SK-N-SH (cell line): Measurements from ENCODE around the gene BBS9. TPM values are rescaled to one million over a fixed set of nuclear protein-coding genes. Genes with fewer than 3 reads are reported as not detected.

Experiments used
- CTCF ChIA-PET: fragments of 300-600, 350-600 bp; formaldehyde crosslinking; extraction: SDS; loops from one replicate; lab custom pipeline; 2021; lab: Yijun Ruan, JAX
- POLR2A ChIA-PET: fragments of 350-600 bp; sonication (Branson Sonifier 250); formaldehyde crosslinking; extraction: SDS; loops from one replicate; lab custom pipeline; 2020; ENCODE audit warnings: antibody characterized with exemption, inconsistent platforms; lab: Yijun Ruan, JAX
- DNase-seq: peaks from one replicate; pipeline ENCODE4 v3.0.0; 2012
- H2AFZ ChIP-seq: fragments of 200-600 bp; sonication (generic); 2 replicates; pipeline ENCODE4 v1.8.1; 2016; ENCODE audit warnings: antibody characterized with exemption, mild to moderate bottlenecking, low read depth
- H3F3A ChIP-seq: fragments of 200-600 bp; sonication (generic); replicated peaks from 2 replicates; pipeline ENCODE3; 2016; ENCODE audit warnings: antibody characterized with exemption, mild to moderate bottlenecking; ENCODE audit not compliant: insufficient read depth
- H3K27ac ChIP-seq, 2 experiments: fragments of 200-500 bp in 1 of 2; fragments of 200-600 bp in 1 of 2; sonication (Bioruptor generic) in 1 of 2; sonication (generic), shearing (Covaris generic) in 1 of 2; 2 replicates each; pipeline versions ENCODE4 v1.5.1 to v1.6.1; 2014 to 2016; ENCODE audit warnings: low read depth in 2 of 2, inconsistent platforms in 1 of 2, low read length in 1 of 2, mild to moderate bottlenecking in 1 of 2, mixed read lengths in 1 of 2
- H3K27me3 ChIP-seq: fragments of 200-600 bp; sonication (generic), shearing (Covaris generic); 2 replicates; pipeline ENCODE4 v1.6.1; 2016; ENCODE audit warnings: mixed run types; ENCODE audit not compliant: insufficient read depth
- H3K36me3 ChIP-seq, 2 experiments: fragments of 200-500 bp in 1 of 2; fragments of 200-600 bp in 1 of 2; sonication (Bioruptor generic) in 1 of 2; sonication (generic) in 1 of 2; replicated peaks in 1 of 2; 2 replicates each; pipeline versions ENCODE3 to v1.5.1; 2014 to 2016; ENCODE audit warnings: low read length in 1 of 2, mild to moderate bottlenecking in 1 of 2; ENCODE audit not compliant: insufficient read depth in 2 of 2, control insufficient read depth in 1 of 2
- H3K4me1 ChIP-seq, 2 experiments: fragments of 200-500 bp in 1 of 2; fragments of 200-600 bp in 1 of 2; sonication (Bioruptor generic) in 1 of 2; sonication (generic), shearing (Covaris generic) in 1 of 2; 2 replicates each; pipeline versions ENCODE4 v1.5.1 to v1.6.1; 2014 to 2016; ENCODE audit warnings: low read depth in 1 of 2, low read length in 1 of 2, mixed run types in 1 of 2; ENCODE audit not compliant: insufficient read depth in 2 of 2, control insufficient read depth in 1 of 2
- H3K4me2 ChIP-seq: fragments of 200-600 bp; sonication (generic), shearing (Covaris generic); 2 replicates; pipeline ENCODE4 v1.6.1; 2017; ENCODE audit warnings: mixed run types
- H3K4me3 ChIP-seq, 2 experiments: fragments of 200-500 bp in 1 of 2; fragments of 200-600 bp in 1 of 2; sonication (Bioruptor generic) in 1 of 2; sonication (generic), shearing (Covaris generic) in 1 of 2; 2 replicates each; pipeline versions ENCODE4 v1.5.1 to v1.8.1; 2014 to 2016; ENCODE audit warnings: low read depth in 2 of 2, inconsistent platforms in 1 of 2, low read length in 1 of 2, mild to moderate bottlenecking in 1 of 2, mixed read lengths in 1 of 2, moderate library complexity in 1 of 2
- H3K79me2 ChIP-seq: fragments of 200-600 bp; sonication (generic); 2 replicates; pipeline ENCODE4 v1.8.1; 2017; ENCODE audit warnings: mild to moderate bottlenecking; ENCODE audit not compliant: insufficient read depth
- H3K9ac ChIP-seq: fragments of 200-600 bp; sonication (generic); 2 replicates; pipeline ENCODE4 v1.6.1; 2017; ENCODE audit warnings: mixed run types
- H3K9me2 ChIP-seq: fragments of 200-600 bp; sonication (generic); 2 replicates; pipeline ENCODE4 v1.6.1; 2017; ENCODE audit warnings: mixed run types
- H3K9me3 ChIP-seq: fragments of 200-600 bp; sonication (generic); 2 replicates; pipeline ENCODE4 v1.6.1; 2017; ENCODE audit warnings: mixed run types, mild to moderate bottlenecking, moderate library complexity
- H4K20me1 ChIP-seq: fragments of 200-600 bp; sonication (generic); 2 replicates; pipeline ENCODE4 v1.6.1; 2017; ENCODE audit warnings: mild to moderate bottlenecking, mixed run types; ENCODE audit not compliant: insufficient read depth
- CHD2 ChIP-seq: fragments of 150-350 bp; IDR thresholded peaks from 2 replicates; pipeline ENCODE4 v1.6.1; 2018; ENCODE audit warnings: low read length; ENCODE audit not compliant: partially characterized antibody
- EZH2phosphoT487 ChIP-seq: fragments of 200-600 bp; sonication (generic); IDR thresholded peaks from 2 replicates; pipeline ENCODE4 v1.6.1; 2017; ENCODE audit warnings: low read depth, mixed run types, mild to moderate bottlenecking, antibody characterized with exemption, moderate library complexity, borderline replicate concordance
- FOXJ3 ChIP-seq: sonication (generic); formaldehyde crosslinking; IDR thresholded peaks from 2 replicates; pipeline ENCODE4 v1.5.1; 2020; ENCODE audit warnings: mild to moderate bottlenecking, missing genetic modification reagents
- FOXM1 ChIP-seq: IDR thresholded peaks from 2 replicates; pipeline ENCODE4 v1.4.0; 2012; ENCODE audit warnings: low read depth, mild to moderate bottlenecking
- GABPA ChIP-seq: IDR thresholded peaks from 2 replicates; pipeline ENCODE4 v1.4.0; 2012; ENCODE audit warnings: low read depth, mild to moderate bottlenecking
- GATA2 ChIP-seq: sonication (generic); formaldehyde crosslinking; IDR thresholded peaks from 2 replicates; pipeline ENCODE4 v1.5.0; 2020; ENCODE audit warnings: mild to moderate bottlenecking, missing genetic modification reagents
- JUND ChIP-seq: IDR thresholded peaks from 2 replicates; pipeline ENCODE4 v1.4.0; 2012
- MXI1 ChIP-seq: IDR thresholded peaks from 2 replicates; pipeline ENCODE4 v1.6.1; 2012; ENCODE audit warnings: mild to moderate bottlenecking, low read depth, low read length, improper control_type of control experiment
- POLR2AphosphoS5 ChIP-seq: IDR thresholded peaks from 2 replicates; pipeline ENCODE4 v1.6.1; 2012; ENCODE audit warnings: low read depth, low read length
- RCOR1 ChIP-seq: fragments of 150-350 bp; IDR thresholded peaks from 2 replicates; pipeline ENCODE4 v1.6.1; 2017; ENCODE audit warnings: antibody characterized with exemption, low read length
- RFX5 ChIP-seq: IDR thresholded peaks from 2 replicates; pipeline ENCODE4 v1.6.1; 2012; ENCODE audit warnings: mild to moderate bottlenecking, improper control_type of control experiment, low read length
- RXRA ChIP-seq: IDR thresholded peaks from 2 replicates; pipeline ENCODE4 v1.4.0; 2012; ENCODE audit warnings: low read depth, mild to moderate bottlenecking, borderline replicate concordance
- SIN3A ChIP-seq: IDR thresholded peaks from 2 replicates; pipeline ENCODE4 v1.6.1; 2012; ENCODE audit warnings: low read depth, mild to moderate bottlenecking, low read length, moderate library complexity, borderline replicate concordance
- SMC3 ChIP-seq: IDR thresholded peaks from 2 replicates; pipeline ENCODE4 v1.6.1; 2012; ENCODE audit warnings: low read depth, low read length, improper control_type of control experiment
- TAF1 ChIP-seq: IDR thresholded peaks from 2 replicates; pipeline ENCODE4 v1.6.1; 2012; ENCODE audit warnings: low read depth, mild to moderate bottlenecking, low read length, moderate library complexity, borderline replicate concordance
- TCF12 ChIP-seq: IDR thresholded peaks from 2 replicates; pipeline ENCODE4 v1.4.0; 2012
- USF2 ChIP-seq: fragments of 150-350 bp; IDR thresholded peaks from 2 replicates; pipeline ENCODE4 v1.6.1; 2017; ENCODE audit warnings: antibody characterized with exemption, low read length, low read depth, borderline replicate concordance
- YY1 ChIP-seq: IDR thresholded peaks from 2 replicates; pipeline ENCODE4 v1.4.0; 2012; ENCODE audit warnings: low read depth, mild to moderate bottlenecking
- ZBTB33 ChIP-seq: IDR thresholded peaks from 2 replicates; pipeline ENCODE4 v1.4.0; 2012; ENCODE audit warnings: low read depth, borderline replicate concordance
- WGBS: methylation state at CpG from one replicate; pipeline ENCODE4 v1.1.6; 2017; ENCODE audit warnings: low lambda C conversion rate; 5-methylcytosine and 5-hydroxymethylcytosine counted together
- polyA plus RNA-seq, 3 experiments: library from polyadenylated mRNA; depleted of rRNA; stranded (reverse); fragments of >200 nt; gene quantifications; 2 replicates each; pipeline ENCODE4 v1.2.3, GENCODE V29; 2012

The BBS9 gene
- polyA plus RNA-seq, 1 of the 3 experiments (the other 2 are of a cell fraction): 7.5 TPM

GRCh38 chr7:33336820-33337219 is 207.5 kb downstream of the BBS9 start:
- no peak for DNase-seq

GRCh38 chr7:33339074-33339790 is 209.9 kb downstream of the BBS9 start:
- H3F3A ChIP-seq: no peaks in the 10 kb centered on the region
- no peaks in the 10 kb centered on the region for H3K9me2 ChIP-seq
- POLR2A ChIA-PET: no interaction called here
- DNase-seq: no peak
- H3K9me3 ChIP-seq: no peaks in the 10 kb centered on the region
- TF ChIP-seq MXI1 (no peak), YY1 (no peak), GABPA (no peak), TAF1 (no peak)
- TF ChIP-seq, all 33 proteins: peak for 0
- Histone ChIP-seq H4K20me1 (no peaks in the 10 kb centered on the region), H3K4me3 (no peak overlapping the region), H2AFZ (no peak overlapping the region), H3K4me2 (no peak overlapping the region), H3K4me1 (no peaks in the 10 kb centered on the region), H3K27me3 (no peaks in the 10 kb centered on the region), H3K79me2 (no peaks in the 10 kb centered on the region), H3K36me3 (peaks cover 0 to 6% of the 10 kb centered on the region in 2 experiments), H3K9ac (no peak overlapping the region), H3K27ac (no peak overlapping the region)
- CTCF ChIA-PET: interaction anchor here (0.9 to 2.4 kb wide), 4 partner anchors 15 to 589 kb away, joined by 3 to 9 read pairs (median 3); no protein-coding TSS in a partner anchor
- 77% methylated on average over 3 of the region's 3 CpGs for WGBS

More at GRCh38 chr7:33336820-33337219, 207.5 kb downstream of the BBS9 start:
- no peaks in the 10 kb centered on the region for H3K27me3 ChIP-seq
- no peaks in the 10 kb centered on the region for H3K9me2 ChIP-seq
- no peak overlapping the region for H3K4me2 ChIP-seq
- no peaks in the 10 kb centered on the region for H3K4me1 ChIP-seq
- no peak overlapping the region for H3K4me3 ChIP-seq
- H4K20me1 ChIP-seq: no peaks in the 10 kb centered on the region
- peaks cover 0 to 3% of the 10 kb centered on the region in 2 experiments for H3K36me3 ChIP-seq
- no peaks in the 10 kb centered on the region for H3F3A ChIP-seq
- 79% methylated on average over 2 of the region's 2 CpGs for WGBS
- ChIA-PET CTCF (interaction anchor here (0.6 kb wide), 1 partner anchor 293 kb away, joined by 3 read pairs; no protein-coding TSS in a partner anchor), POLR2A (no interaction called here)
- H3K9ac ChIP-seq: no peak overlapping the region
- TF ChIP-seq SMC3 (no peak), TAF1 (no peak), FOXJ3 (no peak), EZH2phosphoT487 (no peak), MXI1 (no peak), SIN3A (no peak), GATA2 (CRISPR knock-in tag) (no peak)
- no peak overlapping the region for H3K27ac ChIP-seq
- H2AFZ ChIP-seq: no peak overlapping the region
- H3K9me3 ChIP-seq: no peaks in the 10 kb centered on the region
- no peaks in the 10 kb centered on the region for H3K79me2 ChIP-seq

- Histone ChIP-seq H3K4me2 (no peak overlapping the region), H3K27ac (no peak overlapping the region), H3K27me3 (no peaks in the 10 kb centered on the region), H3K79me2 (no peaks in the 10 kb centered on the region), H4K20me1 (no peaks in the 10 kb centered on the region), H3K9ac (no peak overlapping the region), H3F3A (no peaks in the 10 kb centered on the region), H3K9me2 (peaks cover 6% of the 10 kb centered on the region; the same call in 1 of the 2 replicates), H3K4me1 (no peaks in the 10 kb centered on the region), H3K4me3 (no peak overlapping the region), H3K36me3 (peaks cover 0 to 6% of the 10 kb centered on the region in 2 experiments), H2AFZ (no peak overlapping the region), H3K9me3 (no peaks in the 10 kb centered on the region)
- 91% methylated on average over 3 of the region's 3 CpGs for WGBS
- CTCF ChIA-PET: interaction anchor here (0.7 to 1.1 kb wide), 3 partner anchors 24 to 37 kb away, joined by 3 to 5 read pairs (median 3); no protein-coding TSS in a partner anchor
- POLR2A ChIA-PET: no interaction called here
- DNase-seq: no peak
- TF ChIP-seq USF2: no peak
- no peak for TF ChIP-seq RXRA
- no peak for TF ChIP-seq EZH2phosphoT487
- TF ChIP-seq POLR2AphosphoS5: no peak
- no peak for TF ChIP-seq FOXJ3
- no peak for TF ChIP-seq RCOR1
- TF ChIP-seq RFX5: no peak
- no peak for TF ChIP-seq TCF12
- no peak for TF ChIP-seq FOXM1
- no peak for TF ChIP-seq JUND
- no peak for TF ChIP-seq MXI1
- no peak for TF ChIP-seq CHD2
- TF ChIP-seq ZBTB33: no peak
Measured at GRCh38 chr7:33346055-33346454, 216.7 kb downstream of the BBS9 start.
